Transverse colon (tissue), 3 donors: ENCODE measurements around the gene CXCL9.

Experiments used
- POLR2A ChIP-seq: fragments of 450-650 bp; IDR thresholded peaks from one replicate; pipeline ENCODE4 v1.6.1; 2016; ENCODE audit warnings: antibody characterized with exemption, mild to moderate bottlenecking, moderate library complexity
- TF ChIP-seq, protein P1 (sequence below), 5 experiments: fragments of 200-600 bp in 3 of 5; fragments of 450-650 bp in 2 of 5; sonication (generic) in 3 of 5; IDR thresholded peaks; 1 replicate in 2 of 5; 2 replicates in 3 of 5; pipeline ENCODE4 v1.5.1; 2016 to 2017; ENCODE audit warnings: antibody characterized with exemption in 5 of 5, inconsistent platforms in 3 of 5, mild to moderate bottlenecking in 2 of 5, moderate library complexity in 1 of 5

DNA sequence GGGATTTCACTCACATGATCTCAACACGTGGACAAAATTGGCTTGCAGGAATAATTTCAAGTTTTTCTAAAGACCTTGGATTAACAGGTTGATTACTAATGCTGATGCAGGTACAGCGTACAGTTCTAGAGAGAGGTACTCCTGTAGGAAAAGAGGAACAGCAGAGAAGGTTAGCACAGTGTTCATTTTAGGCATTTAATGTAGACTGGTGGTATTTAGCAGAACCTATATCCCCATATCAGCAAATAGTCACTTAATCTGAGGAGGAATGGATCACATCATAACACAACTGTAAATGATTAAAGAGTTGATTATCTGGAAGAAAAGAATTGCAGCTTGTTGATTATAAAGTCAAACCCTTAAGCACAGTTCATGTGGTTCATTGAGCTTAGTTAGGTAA is 15.4 kb upstream of the CXCL9 start:
- TF ChIP-seq, protein P1, sequence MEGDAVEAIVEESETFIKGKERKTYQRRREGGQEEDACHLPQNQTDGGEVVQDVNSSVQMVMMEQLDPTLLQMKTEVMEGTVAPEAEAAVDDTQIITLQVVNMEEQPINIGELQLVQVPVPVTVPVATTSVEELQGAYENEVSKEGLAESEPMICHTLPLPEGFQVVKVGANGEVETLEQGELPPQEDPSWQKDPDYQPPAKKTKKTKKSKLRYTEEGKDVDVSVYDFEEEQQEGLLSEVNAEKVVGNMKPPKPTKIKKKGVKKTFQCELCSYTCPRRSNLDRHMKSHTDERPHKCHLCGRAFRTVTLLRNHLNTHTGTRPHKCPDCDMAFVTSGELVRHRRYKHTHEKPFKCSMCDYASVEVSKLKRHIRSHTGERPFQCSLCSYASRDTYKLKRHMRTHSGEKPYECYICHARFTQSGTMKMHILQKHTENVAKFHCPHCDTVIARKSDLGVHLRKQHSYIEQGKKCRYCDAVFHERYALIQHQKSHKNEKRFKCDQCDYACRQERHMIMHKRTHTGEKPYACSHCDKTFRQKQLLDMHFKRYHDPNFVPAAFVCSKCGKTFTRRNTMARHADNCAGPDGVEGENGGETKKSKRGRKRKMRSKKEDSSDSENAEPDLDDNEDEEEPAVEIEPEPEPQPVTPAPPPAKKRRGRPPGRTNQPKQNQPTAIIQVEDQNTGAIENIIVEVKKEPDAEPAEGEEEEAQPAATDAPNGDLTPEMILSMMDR (IDR thresholded peaks at IDR 0.05) = no peak
- no peak for TF ChIP-seq POLR2A
